Measurements from ENCODE around the gene MTMR12. TPM values are rescaled to one million over a fixed set of nuclear protein-coding genes. Genes with fewer than 3 reads are reported as not detected.

MTMR12 gene, protein sequence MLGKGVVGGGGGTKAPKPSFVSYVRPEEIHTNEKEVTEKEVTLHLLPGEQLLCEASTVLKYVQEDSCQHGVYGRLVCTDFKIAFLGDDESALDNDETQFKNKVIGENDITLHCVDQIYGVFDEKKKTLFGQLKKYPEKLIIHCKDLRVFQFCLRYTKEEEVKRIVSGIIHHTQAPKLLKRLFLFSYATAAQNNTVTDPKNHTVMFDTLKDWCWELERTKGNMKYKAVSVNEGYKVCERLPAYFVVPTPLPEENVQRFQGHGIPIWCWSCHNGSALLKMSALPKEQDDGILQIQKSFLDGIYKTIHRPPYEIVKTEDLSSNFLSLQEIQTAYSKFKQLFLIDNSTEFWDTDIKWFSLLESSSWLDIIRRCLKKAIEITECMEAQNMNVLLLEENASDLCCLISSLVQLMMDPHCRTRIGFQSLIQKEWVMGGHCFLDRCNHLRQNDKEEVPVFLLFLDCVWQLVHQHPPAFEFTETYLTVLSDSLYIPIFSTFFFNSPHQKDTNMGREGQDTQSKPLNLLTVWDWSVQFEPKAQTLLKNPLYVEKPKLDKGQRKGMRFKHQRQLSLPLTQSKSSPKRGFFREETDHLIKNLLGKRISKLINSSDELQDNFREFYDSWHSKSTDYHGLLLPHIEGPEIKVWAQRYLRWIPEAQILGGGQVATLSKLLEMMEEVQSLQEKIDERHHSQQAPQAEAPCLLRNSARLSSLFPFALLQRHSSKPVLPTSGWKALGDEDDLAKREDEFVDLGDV
- 10 to 100 TPM; 19.3 to 43.8 (median 20.7) TPM for total RNA-seq
- long read RNA-seq, donor 1, full-length matches to known transcripts, result 2 of 42 reads
- long read RNA-seq, donor 1, partial matches to known transcripts, result 7 of 42 reads
- long read RNA-seq, donor 1, other reads (novel, unspliced or antisense), result 33 of 42 reads
- long read RNA-seq, donor 2, result 0 reads

DNA sequence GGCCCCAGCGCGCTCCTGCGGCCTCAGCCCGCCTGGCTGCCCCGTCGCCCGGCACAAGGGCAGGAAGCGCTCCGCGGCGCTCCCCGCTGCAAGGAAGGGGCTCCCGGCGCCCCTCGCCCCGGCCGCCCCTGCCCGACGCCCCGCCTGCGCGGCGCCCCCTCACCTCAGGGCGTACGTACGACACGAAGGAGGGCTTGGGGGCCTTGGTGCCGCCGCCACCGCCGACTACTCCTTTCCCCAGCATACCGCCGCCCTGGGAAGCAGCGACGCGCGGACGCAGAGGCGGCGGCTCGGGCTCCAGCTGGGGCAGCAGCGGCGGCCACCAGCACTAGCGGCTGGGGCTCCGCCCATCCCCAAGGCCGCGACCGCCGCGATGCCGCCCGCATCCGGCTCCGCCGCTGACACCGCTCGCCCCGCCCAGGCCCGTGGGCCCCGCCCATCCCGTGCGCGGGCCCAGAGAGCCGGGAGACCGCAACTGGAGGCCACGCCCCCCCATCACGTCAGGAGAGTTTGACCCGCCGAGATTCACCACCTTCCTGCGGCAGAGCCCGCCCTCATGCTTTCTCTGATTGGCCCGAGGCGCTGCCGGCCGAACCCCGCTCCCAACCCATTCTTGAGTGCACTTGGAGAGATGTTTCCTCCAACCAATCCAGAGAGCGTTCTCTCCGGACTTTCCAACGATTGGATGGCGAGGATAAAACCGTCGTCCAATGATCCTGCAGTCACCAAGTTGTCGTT, at the start of gene MTMR12:
TSS of gene MTMR12 (minus strand) at position 345 of the 738 bp plus-strand sequence. CDS start at position 244, 101 bp downstream.
- Histone ChIP-seq H3K4me3 (peak within 1 kb of the TSS; percentile 95), H3K4me1 (ENCODE audit: low read depth) (peaks cover 16% of the 10 kb centered on the region), H3K36me3 (ENCODE audit: low read depth) (peaks cover 5% of the 10 kb centered on the region), H3K9me3 (no peaks in the 10 kb centered on the region)
- ATAC-seq (peak; percentile 97), DNase-seq (peak; percentile 100)
- intact Hi-C loops (cut with DNase I, micrococcal nuclease), result no loop called here
- TF ChIP-seq, protein P1, sequence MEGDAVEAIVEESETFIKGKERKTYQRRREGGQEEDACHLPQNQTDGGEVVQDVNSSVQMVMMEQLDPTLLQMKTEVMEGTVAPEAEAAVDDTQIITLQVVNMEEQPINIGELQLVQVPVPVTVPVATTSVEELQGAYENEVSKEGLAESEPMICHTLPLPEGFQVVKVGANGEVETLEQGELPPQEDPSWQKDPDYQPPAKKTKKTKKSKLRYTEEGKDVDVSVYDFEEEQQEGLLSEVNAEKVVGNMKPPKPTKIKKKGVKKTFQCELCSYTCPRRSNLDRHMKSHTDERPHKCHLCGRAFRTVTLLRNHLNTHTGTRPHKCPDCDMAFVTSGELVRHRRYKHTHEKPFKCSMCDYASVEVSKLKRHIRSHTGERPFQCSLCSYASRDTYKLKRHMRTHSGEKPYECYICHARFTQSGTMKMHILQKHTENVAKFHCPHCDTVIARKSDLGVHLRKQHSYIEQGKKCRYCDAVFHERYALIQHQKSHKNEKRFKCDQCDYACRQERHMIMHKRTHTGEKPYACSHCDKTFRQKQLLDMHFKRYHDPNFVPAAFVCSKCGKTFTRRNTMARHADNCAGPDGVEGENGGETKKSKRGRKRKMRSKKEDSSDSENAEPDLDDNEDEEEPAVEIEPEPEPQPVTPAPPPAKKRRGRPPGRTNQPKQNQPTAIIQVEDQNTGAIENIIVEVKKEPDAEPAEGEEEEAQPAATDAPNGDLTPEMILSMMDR (IDR thresholded peaks at IDR 0.05), result no peak

DNA sequence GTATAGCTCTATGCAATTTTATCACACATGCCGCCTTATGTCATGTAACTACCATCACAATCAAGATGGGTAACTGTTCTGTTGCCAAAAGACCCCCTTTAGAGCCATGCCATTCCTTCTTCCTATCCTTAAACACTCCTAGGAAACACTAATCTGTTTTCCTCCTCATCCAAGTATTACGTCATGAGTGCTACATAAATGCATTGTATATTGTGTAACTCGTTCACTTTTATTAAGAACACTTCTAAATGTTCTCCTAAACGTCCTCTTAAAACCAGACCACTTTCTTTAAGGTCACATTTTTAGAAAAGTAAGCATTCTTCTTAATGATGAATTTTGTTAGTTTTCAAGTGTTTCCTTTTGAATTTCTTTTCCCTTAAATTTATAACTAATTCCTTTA, 49.8 kb upstream of the MTMR12 start:
- Histone ChIP-seq H3K4me1 (ENCODE audit: low read depth) (no peaks in the 10 kb centered on the region), H3K36me3 (ENCODE audit: low read depth) (no peaks in the 10 kb centered on the region), H3K4me3 (no peak overlapping the region), H3K9me3 (no peaks in the 10 kb centered on the region)
- intact Hi-C loops (cut with DNase I, micrococcal nuclease), result no loop called here
- ATAC-seq (no peak), DNase-seq (no peak)
- TF ChIP-seq, protein P1 (IDR thresholded peaks at IDR 0.05), result no peak

DNA sequence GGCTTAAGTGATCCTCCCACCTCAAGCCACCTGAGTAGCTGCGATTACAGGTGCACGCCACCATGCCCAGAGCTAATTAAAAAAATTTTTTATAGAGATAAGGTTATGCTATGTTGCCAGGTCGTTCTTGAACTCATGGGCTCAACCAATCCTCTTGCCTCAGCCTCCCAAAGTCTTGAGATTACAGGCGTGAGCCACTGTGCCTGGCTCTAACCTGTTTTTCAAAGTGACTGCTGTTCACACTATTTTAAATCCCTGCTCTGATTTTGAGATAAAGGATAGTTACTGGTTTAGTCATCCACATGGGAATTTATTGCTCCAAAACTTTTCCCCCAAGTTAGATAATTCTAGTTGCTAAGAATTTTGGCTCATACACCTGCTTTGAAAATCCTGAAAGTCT, 48.2 kb upstream of the MTMR12 start:
- H3K4me1 ChIP-seq (ENCODE audit: low read depth), result no peaks in the 10 kb centered on the region
- H3K4me3 ChIP-seq, result no peak overlapping the region
- TF ChIP-seq, protein P1 (IDR thresholded peaks at IDR 0.05), result no peak
- DNase-seq (no peak), ATAC-seq (no peak)
- H3K9me3 ChIP-seq, result no peaks in the 10 kb centered on the region
- intact Hi-C loops (cut with DNase I, micrococcal nuclease), result no loop called here
- H3K36me3 ChIP-seq (ENCODE audit: low read depth), result no peaks in the 10 kb centered on the region

DNA sequence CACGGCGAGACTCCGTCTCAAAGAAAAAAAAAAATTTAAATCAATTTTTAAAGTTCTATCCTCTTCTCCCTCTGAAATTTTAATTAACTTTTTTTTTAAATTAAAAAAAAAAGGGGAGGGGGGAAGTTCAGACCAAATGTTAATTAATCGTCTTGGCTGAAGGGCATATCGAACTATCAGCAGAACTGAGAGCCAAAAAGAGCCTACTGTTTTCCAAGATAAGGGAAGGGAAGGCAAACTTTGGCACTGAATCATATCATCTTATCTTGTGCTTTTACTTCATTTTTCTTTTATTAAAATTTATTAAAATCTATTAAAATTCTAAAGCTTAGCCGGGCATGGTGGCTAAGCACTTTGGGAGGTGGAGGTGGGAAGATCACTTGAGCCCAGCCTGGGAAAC, 45.9 kb upstream of the MTMR12 start:
- no peak for DNase-seq
- no peaks in the 10 kb centered on the region for H3K36me3 ChIP-seq (ENCODE audit: low read depth)
- intact Hi-C loops (cut with DNase I, micrococcal nuclease), result no loop called here

DNA sequence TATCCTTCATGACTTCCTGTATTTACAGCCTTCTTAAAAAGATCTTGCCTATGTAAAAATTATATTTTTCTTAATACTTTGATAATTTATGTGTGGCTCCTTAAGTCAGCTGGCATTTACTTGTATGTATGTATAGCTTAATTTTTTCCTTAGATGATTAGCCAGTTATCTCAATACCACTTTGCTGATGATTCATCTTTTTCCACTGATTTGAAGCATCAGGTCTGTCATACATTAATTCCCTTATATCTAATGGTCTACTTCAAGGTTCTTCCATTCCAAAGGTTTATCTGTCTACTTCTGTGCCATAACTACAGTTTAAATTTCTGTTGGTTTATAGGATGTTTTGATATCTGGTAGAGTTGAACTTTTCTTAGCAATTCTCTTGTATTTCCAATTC, 44.9 kb upstream of the MTMR12 start:
- no peak for ATAC-seq
- TF ChIP-seq, protein P1 (IDR thresholded peaks at IDR 0.05), result no peak

More for the DNA sequence above, 45.9 kb upstream of the MTMR12 start:
- ATAC-seq, result no peak
- no peaks in the 10 kb centered on the region for H3K4me1 ChIP-seq (ENCODE audit: low read depth)
- TF ChIP-seq, protein P1 (IDR thresholded peaks at IDR 0.05), result no peak
- no peaks in the 10 kb centered on the region for H3K9me3 ChIP-seq
- no peak overlapping the region for H3K4me3 ChIP-seq

More for the DNA sequence above, 44.9 kb upstream of the MTMR12 start:
- no peaks in the 10 kb centered on the region for H3K4me1 ChIP-seq (ENCODE audit: low read depth)
- intact Hi-C loops (cut with DNase I, micrococcal nuclease), result no loop called here
- DNase-seq, result no peak
- H3K36me3 ChIP-seq (ENCODE audit: low read depth), result no peaks in the 10 kb centered on the region
- no peak overlapping the region for H3K4me3 ChIP-seq
- no peaks in the 10 kb centered on the region for H3K9me3 ChIP-seq
